Endodermal cell (in vitro differentiated cells): ENCODE measurements around the gene LSG1. TPM values are rescaled to one million over a fixed set of nuclear protein-coding genes. Genes with fewer than 3 reads are reported as not detected.
A peak's percentile ranks its signal among the peaks of the same experiment; 100 is the strongest.

Experiments
- DNase-seq: peaks from one replicate; pipeline ENCODE4 v3.0.0-alpha.2; 2017
- H3K27ac ChIP-seq: 2 replicates; pipeline ENCODE4 v1.5.1; 2013; ENCODE audit warnings: mild to moderate bottlenecking, low read depth, low read length, moderate library complexity
- H3K27me3 ChIP-seq: 2 replicates; pipeline ENCODE4 v1.6.1; 2013; ENCODE audit warnings: mild to moderate bottlenecking, low read length, moderate library complexity; ENCODE audit not compliant: insufficient read depth, control insufficient read depth, poor library complexity, severe bottlenecking
- H3K36me3 ChIP-seq: 2 replicates; pipeline ENCODE4 v1.7.0; 2013; ENCODE audit warnings: mild to moderate bottlenecking, low read length, moderate library complexity; ENCODE audit not compliant: control insufficient read depth, insufficient read depth
- H3K4me1 ChIP-seq: one replicate; pipeline ENCODE4 v1.7.0; 2013; ENCODE audit warnings: low read length; ENCODE audit not compliant: control insufficient read depth, insufficient read depth
- H3K4me3 ChIP-seq: 2 replicates; pipeline ENCODE4 v1.5.1; 2013; ENCODE audit warnings: mild to moderate bottlenecking, low read length, moderate library complexity
- H3K9ac ChIP-seq: 2 replicates; pipeline ENCODE4 v1.6.1; 2013; ENCODE audit warnings: mild to moderate bottlenecking, low read length, moderate library complexity; ENCODE audit not compliant: poor library complexity, severe bottlenecking; ENCODE audit errors: extremely low read depth
- H3K9me3 ChIP-seq: 2 replicates; pipeline ENCODE4 v1.6.1; 2013; ENCODE audit warnings: mild to moderate bottlenecking, low read length, moderate library complexity; ENCODE audit not compliant: control insufficient read depth
- H3K27ac Mint-ChIP-seq: 2 replicates; pipeline ENCODE4 v1.8.0; 2020; ENCODE audit warnings: mixed read lengths
- H3K27me3 Mint-ChIP-seq: 2 replicates; pipeline ENCODE4 v1.8.0; 2021; ENCODE audit warnings: mild to moderate bottlenecking, mixed read lengths; ENCODE audit not compliant: insufficient read depth
- H3K36me3 Mint-ChIP-seq: 2 replicates; pipeline ENCODE4 v1.8.0; 2020; ENCODE audit warnings: low read depth, mixed read lengths
- H3K4me1 Mint-ChIP-seq: 2 replicates; pipeline ENCODE4 v1.8.0; 2020; ENCODE audit warnings: mixed read lengths
- H3K4me3 Mint-ChIP-seq: 2 replicates; pipeline ENCODE4 v1.8.0; 2020; ENCODE audit warnings: mild to moderate bottlenecking, moderate library complexity, mixed read lengths
- H3K9me3 Mint-ChIP-seq: 2 replicates; pipeline ENCODE4 v1.8.0; 2020; ENCODE audit warnings: mild to moderate bottlenecking, mixed read lengths
- CTCF ChIP-seq: fragments of 200-600 bp; sonication (generic); conservative IDR thresholded peaks from 2 replicates; pipeline ENCODE4 v1.5.0; 2021; ENCODE audit warnings: antibody characterized with exemption, mild to moderate bottlenecking
- WGBS, 2 experiments: methylation state at CpG; one replicate each; pipeline versions ENCODE4 v1.1.5 to v1.1.7; 2013; ENCODE audit warnings: missing lambda C conversion rate in 2 of 2, mixed read lengths in 1 of 2; ENCODE audit not compliant: insufficient coverage in 1 of 2, insufficient read length in 1 of 2; 5-methylcytosine and 5-hydroxymethylcytosine counted together
- total RNA-seq, 2 donors: library from RNA; stranded (reverse); fragmentation: NEBNext Ultra II Directional in 1 of 2; extraction: Animal tissue kit (Norgen Biotek cat#: 25700) in 1 of 2; gene quantifications; 2 replicates in 1 of 2; 3 replicates in 1 of 2; pipeline ENCODE4 v1.2.1, GENCODE V29; 2021

LSG1 gene
- total RNA-seq, 2 donors from 2014 or later: 38.3 to 44.7 TPM

- Histone ChIP-seq H3K27ac (no peak overlapping the region), H3K9ac (no peak overlapping the region), H3K9me3 (no peaks in the 10 kb centered on the region), H3K36me3 (peaks cover 50% of the 10 kb centered on the region), H3K27me3 (no peaks in the 10 kb centered on the region), H3K4me1 (no peaks in the 10 kb centered on the region), H3K4me3 (no peak overlapping the region)
- DNase-seq: peak; percentile 79
- Mint-ChIP-seq H3K4me3 (no peak overlapping the region), H3K27ac (no peak overlapping the region), H3K36me3 (peaks cover 47% of the 10 kb centered on the region), H3K27me3 (no peaks in the 10 kb centered on the region), H3K4me1 (peaks cover 20% of the 10 kb centered on the region), H3K9me3 (no peaks in the 10 kb centered on the region)
- peak; percentile 70 for TF ChIP-seq CTCF
- 74 to 88% methylated on average over 3 to 7 of the region's 7 CpGs for whole genome bisulfite sequencing, 2 experiments
Measured at GRCh38 chr3:194640829-194641228, 31.2 kb downstream of the LSG1 start.

DNA sequence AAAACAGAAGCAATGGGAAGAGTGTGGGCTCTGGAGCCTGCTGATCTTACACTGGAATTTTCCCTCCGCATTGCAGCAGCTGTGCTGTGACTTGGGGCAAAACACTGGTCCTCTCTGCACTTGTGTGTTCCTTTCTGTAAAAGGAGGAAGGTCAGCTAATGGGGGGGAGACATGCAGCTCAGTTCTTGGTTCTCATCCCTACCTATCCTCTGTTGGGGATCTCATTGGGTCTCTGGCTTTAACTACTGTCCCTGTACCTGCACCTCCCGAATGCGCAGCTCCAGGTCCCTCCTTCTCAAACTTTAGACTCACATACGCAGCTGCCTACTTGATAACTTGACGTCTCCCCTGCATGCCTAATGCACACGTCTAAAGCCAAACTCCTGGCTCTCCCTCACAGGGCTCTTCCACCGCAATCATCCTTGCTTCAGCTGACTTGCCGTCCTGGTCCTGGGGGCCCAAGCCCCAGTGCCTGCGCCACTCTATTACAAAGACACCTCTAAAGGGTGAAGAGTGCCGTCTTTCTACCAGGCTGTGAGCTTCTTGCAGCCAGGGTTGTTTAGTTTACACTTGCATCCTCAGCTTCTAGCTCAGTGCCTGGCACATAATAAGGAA is 32.9 kb downstream of the LSG1 start:
- 95 to 97% methylated on average over 9 to 10 of the region's 10 CpGs for WGBS, 2 experiments
- Mint-ChIP-seq H3K36me3 (peaks cover 34% of the 10 kb centered on the region), H3K27me3 (no peaks in the 10 kb centered on the region), H3K9me3 (no peaks in the 10 kb centered on the region), H3K4me1 (peaks cover 20% of the 10 kb centered on the region), H3K4me3 (no peak overlapping the region), H3K27ac (peak overlapping the region; percentile 61)
- Histone ChIP-seq H3K27me3 (no peaks in the 10 kb centered on the region), H3K9ac (no peak overlapping the region), H3K4me3 (no peak overlapping the region), H3K9me3 (no peaks in the 10 kb centered on the region), H3K36me3 (peaks cover 35% of the 10 kb centered on the region), H3K4me1 (no peaks in the 10 kb centered on the region), H3K27ac (no peak overlapping the region)
- no peak for DNase-seq
- TF ChIP-seq CTCF: no peak

GRCh38 chr3:194637541-194638400 is 34.2 kb downstream of the LSG1 start:
- Mint-ChIP-seq H3K9me3 (no peaks in the 10 kb centered on the region), H3K27me3 (no peaks in the 10 kb centered on the region), H3K27ac (peak overlapping the region; percentile 81), H3K4me3 (no peak overlapping the region), H3K36me3 (peaks cover 22% of the 10 kb centered on the region), H3K4me1 (peaks cover 20% of the 10 kb centered on the region)
- H3K36me3 ChIP-seq: peaks cover 23% of the 10 kb centered on the region
- 90 to 94% methylated on average over 13 to 22 of the region's 22 CpGs for whole genome bisulfite sequencing, 2 experiments
- no peaks in the 10 kb centered on the region for H3K4me1 ChIP-seq
- no peak overlapping the region for H3K9ac ChIP-seq
- no peak for TF ChIP-seq CTCF
- no peak for DNase-seq
- no peaks in the 10 kb centered on the region for H3K9me3 ChIP-seq
- no peaks in the 10 kb centered on the region for H3K27me3 ChIP-seq
- H3K4me3 ChIP-seq: no peak overlapping the region
- H3K27ac ChIP-seq: no peak overlapping the region
